Keratinocyte (primary cell): ENCODE data around the gene EMILIN1. TPM values are rescaled to one million over a fixed set of nuclear protein-coding genes. Genes with fewer than 3 reads are reported as not detected.

Experiments
- DNase-seq: peaks from one replicate; pipeline ENCODE4 v3.0.0-alpha.2; 2011; ENCODE audit warnings: low read depth, missing footprints, low spot score
- FAIRE-seq: peaks from 2 replicates; lab custom pipeline; 2011; peaks lifted over from hg19 to GRCh38; lab: Jason Lieb, UNC
- H2AFZ ChIP-seq: 2 replicates; pipeline ENCODE4 v1.6.0; 2012; ENCODE audit warnings: low read length, control low read depth, inconsistent platforms; ENCODE audit not compliant: control insufficient read depth
- H3K27ac ChIP-seq: 2 replicates; pipeline ENCODE4 v1.5.1; 2011; ENCODE audit warnings: low read length; ENCODE audit not compliant: control insufficient read depth, insufficient read depth
- H3K27me3 ChIP-seq: 3 replicates; pipeline ENCODE4 v1.6.0; 2011; ENCODE audit warnings: low read length; ENCODE audit not compliant: control insufficient read depth, insufficient read depth; ENCODE audit errors: extremely low read depth
- H3K36me3 ChIP-seq, 2 experiments: 2 replicates in 1 of 2; 3 replicates in 1 of 2; pipeline ENCODE4 v1.5.1; 2011; ENCODE audit warnings: low read length in 2 of 2, mild to moderate bottlenecking in 1 of 2; ENCODE audit not compliant: control insufficient read depth in 2 of 2, insufficient read depth in 2 of 2; ENCODE audit errors: extremely low read depth in 1 of 2
- H3K4me1 ChIP-seq: 3 replicates; pipeline ENCODE4 v1.5.1; 2011; ENCODE audit warnings: low read length; ENCODE audit not compliant: control insufficient read depth, insufficient read depth; ENCODE audit errors: extremely low read depth
- H3K4me2 ChIP-seq: 3 replicates; pipeline ENCODE4 v1.6.0; 2011; ENCODE audit warnings: low read depth, low read length; ENCODE audit not compliant: control insufficient read depth, insufficient read depth; ENCODE audit errors: extremely low read depth
- H3K4me3 ChIP-seq, 3 experiments: fragments of 200-600 bp in 1 of 3; sonication (generic) in 1 of 3; 2 replicates in 2 of 3; 3 replicates in 1 of 3; pipeline ENCODE4 v1.5.1; 2011 to 2016; ENCODE audit warnings: low read length in 3 of 3, mild to moderate bottlenecking in 3 of 3, control low read depth in 2 of 3, inconsistent platforms in 1 of 3, low read depth in 1 of 3, mixed read lengths in 1 of 3, mixed run types in 1 of 3, moderate library complexity in 1 of 3; ENCODE audit not compliant: control insufficient read depth in 2 of 3, insufficient read depth in 2 of 3; ENCODE audit errors: extremely low read depth in 1 of 3
- H3K79me2 ChIP-seq: 2 replicates; pipeline ENCODE4 v1.6.0; 2012; ENCODE audit warnings: low read length; ENCODE audit not compliant: control insufficient read depth, insufficient read depth
- H3K9ac ChIP-seq: 3 replicates; pipeline ENCODE4 v1.6.0; 2011; ENCODE audit warnings: low read length; ENCODE audit not compliant: control insufficient read depth, insufficient read depth; ENCODE audit errors: extremely low read depth
- H3K9me1 ChIP-seq: 3 replicates; pipeline ENCODE4 v1.6.0; 2011; ENCODE audit warnings: low read length; ENCODE audit not compliant: control insufficient read depth, insufficient read depth; ENCODE audit errors: extremely low read depth
- H3K9me3 ChIP-seq: 2 replicates; pipeline ENCODE4 v1.5.1; 2012; ENCODE audit warnings: low read depth, low read length; ENCODE audit not compliant: control insufficient read depth
- H4K20me1 ChIP-seq: 3 replicates; pipeline ENCODE4 v1.6.0; 2011; ENCODE audit warnings: low read length; ENCODE audit not compliant: control insufficient read depth, insufficient read depth; ENCODE audit errors: extremely low read depth
- EZH2 ChIP-seq: IDR thresholded peaks from one replicate; pipeline ENCODE4 v1.6.1; 2012; ENCODE audit warnings: inconsistent platforms, mild to moderate bottlenecking, low read length, moderate library complexity
- dilution Hi-C: fragments of 300-500 bp; cut with MboI; formaldehyde crosslinking; loops from one replicate; pipeline ENCODE4 v1.7.0; 2020; ENCODE audit warnings: low sequenced_read_pairs; ENCODE audit not compliant: extremely low pct_ligation_motif_present
- polyA plus RNA-seq, 5 experiments: library from polyadenylated mRNA; depleted of rRNA in 3 of 5; stranded (reverse) in 3 of 5; stranded (forward) in 1 of 5; unstranded in 1 of 5; fragments of >200 nt; gene quantifications; 1 replicate in 1 of 5; 2 replicates in 3 of 5; 3 replicates in 1 of 5; pipeline versions ENCODE4 v1.2.1 to v1.2.3, GENCODE V29; 2011 to 2012; ENCODE audit warnings: missing spikeins in 2 of 5, low read depth in 1 of 5, low replicate concordance in 1 of 5
- TF ChIP-seq, protein P1 (sequence below), 3 experiments: IDR thresholded peaks in 1 of 3; conservative IDR thresholded peaks in 1 of 3; optimal IDR thresholded peaks in 1 of 3; 2 replicates in 2 of 3; 3 replicates in 1 of 3; pipeline versions ENCODE3 to v1.5.1; 2011; ENCODE audit warnings: low read length in 3 of 3, mild to moderate bottlenecking in 3 of 3, moderate library complexity in 2 of 3, control low read depth in 1 of 3, inconsistent platforms in 1 of 3; ENCODE audit not compliant: insufficient read depth in 2 of 3; ENCODE audit errors: extremely low read depth in 1 of 3

EMILIN1 gene
- polyA plus RNA-seq, 1 donor (not counting 4 experiments of a cell fraction or from before 2014, with no cell fraction given), result 0.03 TPM

GRCh38 chr2:27128668-27129571 is 50.5 kb downstream of the EMILIN1 start:
- dilution Hi-C loops, result no loop called here
- no peak for FAIRE-seq

DNA sequence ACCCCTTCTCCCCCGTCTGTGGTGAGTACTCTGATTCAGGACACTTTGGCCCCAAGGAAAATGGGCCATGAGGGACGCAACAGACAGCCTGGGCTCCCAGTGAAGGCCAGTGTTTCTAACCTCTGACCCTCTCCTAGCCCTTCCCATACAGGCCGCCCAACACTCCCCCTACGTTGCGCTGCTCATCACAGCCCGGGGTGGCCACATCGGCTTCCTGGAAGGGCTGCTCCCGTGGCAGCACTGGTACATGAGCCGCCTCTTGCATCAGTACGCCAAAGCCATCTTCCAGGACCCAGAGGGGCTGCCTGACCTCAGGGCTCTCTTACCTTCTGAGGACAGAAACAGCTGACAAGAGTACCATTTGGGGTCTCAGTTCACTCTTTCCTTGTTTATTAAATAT is 52.0 kb downstream of the EMILIN1 start:
- Histone ChIP-seq H3K4me1 (peaks cover 7% of the 10 kb centered on the region), H3K27me3 (no peaks in the 10 kb centered on the region), H3K9ac (no peak overlapping the region), H3K4me2 (no peak overlapping the region), H3K9me1 (no peaks in the 10 kb centered on the region), H3K9me3 (no peaks in the 10 kb centered on the region), H3K36me3 (peaks cover 20 to 26% of the 10 kb centered on the region in 2 experiments), H2AFZ (no peak overlapping the region), H4K20me1 (no peaks in the 10 kb centered on the region), H3K79me2 (peaks cover 20% of the 10 kb centered on the region), H3K4me3 (no peak overlapping the region), H3K27ac (no peak overlapping the region)
- TF ChIP-seq, protein P1, sequence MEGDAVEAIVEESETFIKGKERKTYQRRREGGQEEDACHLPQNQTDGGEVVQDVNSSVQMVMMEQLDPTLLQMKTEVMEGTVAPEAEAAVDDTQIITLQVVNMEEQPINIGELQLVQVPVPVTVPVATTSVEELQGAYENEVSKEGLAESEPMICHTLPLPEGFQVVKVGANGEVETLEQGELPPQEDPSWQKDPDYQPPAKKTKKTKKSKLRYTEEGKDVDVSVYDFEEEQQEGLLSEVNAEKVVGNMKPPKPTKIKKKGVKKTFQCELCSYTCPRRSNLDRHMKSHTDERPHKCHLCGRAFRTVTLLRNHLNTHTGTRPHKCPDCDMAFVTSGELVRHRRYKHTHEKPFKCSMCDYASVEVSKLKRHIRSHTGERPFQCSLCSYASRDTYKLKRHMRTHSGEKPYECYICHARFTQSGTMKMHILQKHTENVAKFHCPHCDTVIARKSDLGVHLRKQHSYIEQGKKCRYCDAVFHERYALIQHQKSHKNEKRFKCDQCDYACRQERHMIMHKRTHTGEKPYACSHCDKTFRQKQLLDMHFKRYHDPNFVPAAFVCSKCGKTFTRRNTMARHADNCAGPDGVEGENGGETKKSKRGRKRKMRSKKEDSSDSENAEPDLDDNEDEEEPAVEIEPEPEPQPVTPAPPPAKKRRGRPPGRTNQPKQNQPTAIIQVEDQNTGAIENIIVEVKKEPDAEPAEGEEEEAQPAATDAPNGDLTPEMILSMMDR (optimal IDR thresholded peaks at IDR 0.05 in 1 of 3, IDR thresholded peaks at IDR 0.05 in 1 of 3, conservative IDR thresholded peaks at IDR 0.05 in 1 of 3; ENCODE audit: extremely low read depth in 1 of 3, insufficient read depth in 2 of 3, low read length in 3 of 3), result no peak
- no peak for TF ChIP-seq EZH2
- FAIRE-seq, result no peak
- dilution Hi-C loops, result no loop called here
- DNase-seq, result no peak

More at GRCh38 chr2:27128668-27129571, 50.5 kb downstream of the EMILIN1 start:
- Histone ChIP-seq H3K9me3 (no peaks in the 10 kb centered on the region), H3K79me2 (peaks cover 16% of the 10 kb centered on the region), H3K27me3 (peaks cover 2% of the 10 kb centered on the region), H3K9ac (no peak overlapping the region), H3K4me1 (peaks cover 7% of the 10 kb centered on the region), H3K27ac (no peak overlapping the region), H3K9me1 (no peaks in the 10 kb centered on the region), H4K20me1 (no peaks in the 10 kb centered on the region), H3K36me3 (peaks cover 20 to 26% of the 10 kb centered on the region in 2 experiments), H2AFZ (no peak overlapping the region), H3K4me2 (no peak overlapping the region), H3K4me3 (no peak overlapping the region)
- DNase-seq, result no peak
- TF ChIP-seq EZH2, result no peak
- TF ChIP-seq, protein P1 (optimal IDR thresholded peaks at IDR 0.05 in 1 of 3, IDR thresholded peaks at IDR 0.05 in 1 of 3, conservative IDR thresholded peaks at IDR 0.05 in 1 of 3; ENCODE audit: extremely low read depth in 1 of 3, insufficient read depth in 2 of 3, low read length in 3 of 3), result no peak
